Brain pericyte (primary cell): ENCODE measurements around the gene USP53.
"Not testable (repeated sequence)": the region's sequence is repeated elsewhere in the genome, so short reads cannot be mapped to it uniquely, and the experiment has no call there.

Experiments used
- DNase-seq: peaks from one replicate; pipeline ENCODE4 v3.0.0-alpha.2; 2012; ENCODE audit warnings: low read depth, low spot score

USP53 gene

DNA sequence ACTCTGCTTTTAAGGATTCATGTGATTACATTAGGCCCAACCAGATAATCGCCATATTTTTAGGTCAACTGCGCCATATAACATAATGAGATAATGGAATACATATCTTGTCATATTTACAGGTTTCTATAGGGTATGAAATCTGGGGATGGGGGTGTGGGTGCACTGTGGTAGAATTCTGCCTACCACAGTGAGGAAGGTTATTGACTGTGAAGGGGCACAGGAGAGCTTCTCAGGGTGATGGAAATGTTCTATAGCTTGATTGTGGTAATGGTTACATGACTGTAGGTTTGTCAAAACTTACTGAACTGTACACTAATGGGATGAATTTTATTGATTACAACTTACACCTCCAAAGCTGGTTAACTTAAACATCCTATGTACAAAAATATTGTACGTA, 15.9 kb downstream of the USP53 start:
- DNase-seq, result no peak

DNA sequence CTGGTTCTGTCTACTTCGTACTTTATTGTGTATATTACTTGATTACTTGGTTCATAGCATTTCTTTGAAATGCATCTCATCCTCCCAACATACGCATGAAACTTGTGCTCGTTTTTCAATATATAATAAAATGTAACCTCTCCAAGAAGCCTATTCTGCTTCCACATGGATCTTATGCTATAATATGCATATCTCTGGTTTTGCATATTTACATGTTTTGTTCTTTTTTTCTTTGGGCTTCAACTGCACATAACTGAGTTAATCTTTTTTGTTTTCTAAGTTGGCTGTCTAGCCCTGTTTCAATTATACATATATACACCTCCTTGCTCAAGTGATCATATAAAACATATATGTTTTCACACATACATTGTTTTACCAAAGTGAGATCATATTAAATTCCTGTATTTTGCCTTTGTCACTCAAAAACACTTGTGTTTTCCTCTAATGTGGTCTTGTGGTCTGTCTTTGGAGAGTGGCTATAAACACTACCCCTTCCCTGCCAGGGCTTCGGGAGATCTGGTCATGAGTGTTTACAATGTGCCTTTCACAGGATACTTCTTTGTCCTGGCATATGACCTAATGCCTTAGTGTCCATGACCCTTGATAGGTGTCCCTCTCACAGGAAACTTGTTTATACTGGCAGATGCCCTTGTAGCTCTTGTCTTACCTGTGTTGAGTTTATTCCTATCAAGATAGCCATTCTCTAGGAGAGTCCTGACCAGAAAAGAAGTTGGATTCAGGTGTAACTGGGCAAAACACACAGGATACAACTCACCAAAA, 17.6 kb downstream of the USP53 start:
- DNase-seq, result no peak

DNA sequence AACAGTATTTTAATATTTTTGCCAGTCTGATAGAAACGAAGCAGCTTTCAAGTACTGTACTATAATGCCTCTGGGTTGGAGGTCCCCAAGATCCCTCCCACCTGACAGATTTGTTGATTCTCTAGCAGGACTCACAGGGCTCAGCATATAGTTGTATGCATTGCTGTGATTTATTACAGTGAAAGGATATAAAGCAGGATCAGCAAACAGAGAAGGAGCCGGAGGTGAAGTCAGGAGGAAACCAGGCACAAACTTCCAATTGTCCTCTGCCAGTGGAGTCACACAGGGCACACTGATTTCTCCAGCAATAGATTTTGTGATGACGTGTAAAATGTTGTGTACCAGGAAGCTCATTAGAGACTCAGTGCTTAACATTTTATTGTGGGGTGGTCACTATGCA, 19.0 kb downstream of the USP53 start:
- DNase-seq, result no peak

GRCh38 chr4:119232286-119232685, 19.8 kb downstream of the USP53 start:
- no peak for DNase-seq

GRCh38 chr4:119233191-119233590, 20.7 kb downstream of the USP53 start:
- no peak for DNase-seq

DNA sequence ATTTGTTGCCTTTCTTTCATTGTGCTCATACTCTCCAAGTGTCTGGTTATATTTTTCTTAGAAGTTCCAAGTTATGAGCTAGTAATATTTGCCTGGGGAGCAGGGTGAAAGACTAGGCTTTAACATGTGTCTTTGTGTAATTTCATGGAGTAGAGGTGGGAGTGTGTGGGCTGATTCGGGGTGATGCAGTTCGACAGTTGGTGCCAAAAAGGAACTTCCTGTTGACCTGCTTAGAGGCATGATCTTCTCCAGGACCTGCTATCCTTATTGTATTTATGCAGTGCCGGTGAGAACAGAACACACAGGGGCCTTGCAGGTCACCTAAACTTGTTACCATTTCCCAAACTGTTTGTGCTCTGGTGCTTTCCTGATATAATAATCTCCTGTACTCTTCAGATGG, 21.2 kb downstream of the USP53 start:
- no peak for DNase-seq

DNA sequence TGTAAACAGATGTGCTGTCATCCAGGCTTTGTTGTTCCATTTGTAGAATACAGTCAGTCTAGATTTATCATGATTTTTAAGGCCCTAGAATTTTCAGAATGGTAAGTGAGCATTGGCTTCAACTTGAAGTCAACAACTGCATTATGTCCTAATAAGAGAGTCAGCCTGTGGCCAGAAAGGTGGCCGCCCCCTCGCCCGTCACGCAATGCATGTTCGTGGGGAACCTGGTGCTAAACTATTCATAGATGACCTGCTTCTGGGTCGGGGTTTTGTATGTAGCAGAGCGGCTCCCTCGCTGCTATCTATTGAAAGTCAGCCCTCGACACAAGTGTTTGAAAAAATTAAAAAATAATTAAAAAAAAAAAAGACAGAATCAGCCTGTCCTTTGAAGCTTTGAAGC, 24.7 kb downstream of the USP53 start:
- no peak for DNase-seq

GRCh38 chr4:119237642-119238041, 25.1 kb downstream of the USP53 start:
- no peak for DNase-seq

- DNase-seq, result no peak
Measured at GRCh38 chr4:119238068-119238722, 25.7 kb downstream of the USP53 start.

- DNase-seq, result no peak
Measured at GRCh38 chr4:119240128-119240527, 27.6 kb downstream of the USP53 start.

DNA sequence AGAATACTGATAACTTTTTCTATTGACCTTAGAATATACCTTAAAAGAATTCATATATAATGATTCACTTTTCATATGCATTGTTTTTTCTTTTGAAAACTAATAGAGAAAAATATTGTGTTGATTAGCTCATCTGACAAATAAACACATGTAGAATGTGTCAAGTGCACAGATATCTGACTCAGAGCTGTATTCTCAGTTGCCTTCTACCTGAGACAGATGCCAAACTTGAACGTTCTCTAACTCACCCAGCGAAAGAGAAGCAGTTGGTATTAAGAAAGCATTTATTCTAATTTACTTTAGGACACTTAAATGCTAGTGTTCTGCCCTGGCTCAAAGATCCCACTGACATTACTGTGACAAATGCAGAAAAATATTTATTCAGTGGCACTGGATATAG, 28.1 kb downstream of the USP53 start:
- DNase-seq, result no peak

- DNase-seq, result no peak
Measured at GRCh38 chr4:119242417-119242816, 29.9 kb downstream of the USP53 start.

DNA sequence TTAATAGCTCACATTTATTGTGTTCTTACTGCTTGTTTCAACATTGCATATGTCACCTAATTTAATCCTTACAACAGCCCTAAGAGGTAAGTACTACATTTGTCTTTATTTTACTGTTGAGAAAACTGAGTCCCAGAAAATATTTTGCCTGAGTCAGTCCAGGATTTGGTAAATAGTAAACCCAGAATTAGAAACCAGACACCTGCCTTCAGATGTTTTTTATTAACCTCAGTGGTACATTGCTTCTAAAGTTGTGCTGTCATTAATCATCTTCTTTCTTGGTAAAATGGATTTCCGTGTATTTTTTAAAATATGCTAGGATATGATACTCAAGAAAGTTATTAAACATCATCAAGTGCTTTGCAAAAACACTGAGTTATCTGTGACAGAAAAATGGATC, 31.4 kb downstream of the USP53 start:
- no peak for DNase-seq

DNA sequence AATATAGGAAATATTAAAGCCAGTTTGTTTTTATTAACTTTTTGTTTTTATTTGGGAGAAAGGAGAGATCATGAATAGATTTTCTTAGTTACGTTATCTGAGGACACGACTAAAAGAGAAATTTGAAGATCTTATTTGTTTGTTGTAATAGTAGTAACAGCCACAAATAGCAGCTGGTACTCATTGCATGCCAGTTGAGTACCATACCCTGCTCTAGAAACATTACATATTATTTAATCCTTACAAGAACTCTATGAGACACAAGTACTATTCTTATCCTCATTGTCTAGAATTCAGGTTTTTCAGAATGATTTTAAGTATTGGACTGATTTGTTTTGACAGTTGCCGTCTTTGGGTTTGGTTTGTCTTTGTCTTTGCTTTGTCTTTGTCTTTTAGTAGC, 31.8 kb downstream of the USP53 start:
- DNase-seq, result no peak

DNA sequence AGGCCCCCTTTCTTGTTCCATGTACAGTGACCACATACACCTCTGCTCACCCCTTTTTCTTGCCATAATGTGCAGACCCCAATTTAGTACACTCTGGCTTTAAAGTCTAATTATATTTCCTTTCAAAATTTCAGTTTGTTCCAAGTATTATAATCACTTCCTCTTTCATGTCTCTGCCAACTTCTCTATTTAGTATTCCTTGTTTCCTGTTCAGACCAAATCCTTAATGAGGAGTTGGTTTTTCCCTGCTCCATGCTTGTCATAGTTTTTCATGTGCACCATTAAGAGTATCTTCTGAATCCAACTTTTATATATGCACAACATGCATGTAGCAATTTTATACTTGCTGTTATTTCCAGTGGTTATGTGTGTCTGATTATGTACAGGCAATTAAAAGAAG, 32.3 kb downstream of the USP53 start:
- DNase-seq, result no peak

DNA sequence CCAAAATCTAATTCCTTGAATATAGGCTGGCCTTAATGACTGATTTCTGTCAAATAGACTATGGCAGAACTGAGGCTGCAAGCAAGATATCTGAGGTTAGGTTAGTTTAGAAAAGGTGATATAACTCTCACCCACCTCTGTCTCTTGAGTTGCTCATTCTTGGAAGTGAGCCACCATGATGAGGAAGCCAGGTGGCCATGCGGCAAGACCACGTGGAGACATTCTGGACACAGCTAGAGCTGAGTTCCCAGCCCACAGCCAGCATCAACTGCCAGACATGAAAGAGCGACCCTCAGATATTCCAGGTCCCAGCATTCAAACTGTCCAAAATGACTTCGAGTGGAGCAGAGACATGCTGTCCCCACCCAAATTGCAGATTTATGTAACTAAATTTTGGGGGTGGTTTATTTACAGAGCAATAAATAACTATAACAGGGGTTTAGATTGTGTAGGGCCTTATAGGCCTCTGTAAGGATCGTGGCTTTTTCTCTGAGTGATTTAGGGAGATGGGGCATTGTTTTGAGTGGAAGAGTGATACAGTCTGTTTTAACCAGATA, 33.7 kb downstream of the USP53 start:
- no peak for DNase-seq

- not testable (repeated sequence) for DNase-seq
Measured at GRCh38 chr4:119251037-119251436, 38.5 kb downstream of the USP53 start.

DNA sequence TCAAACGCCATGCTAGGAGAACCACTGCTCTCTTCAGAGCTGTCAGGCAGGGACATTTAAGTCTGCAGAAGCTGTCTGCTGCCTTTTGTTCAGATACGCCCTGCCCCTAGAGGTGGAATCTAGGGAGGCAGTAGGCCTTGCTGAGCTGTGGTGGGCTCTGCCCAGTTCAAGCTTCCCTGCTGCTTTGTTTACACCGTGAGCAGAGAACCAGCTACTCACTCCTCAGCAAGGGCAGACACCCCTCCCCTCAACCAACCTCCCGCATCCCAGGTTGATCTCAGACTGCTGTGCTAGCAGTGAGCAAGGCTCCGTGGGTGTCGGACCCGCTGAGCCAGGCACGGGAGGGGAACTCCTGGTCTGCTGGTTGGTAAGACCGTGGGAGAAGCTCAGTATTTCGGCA, 42.7 kb downstream of the USP53 start:
- DNase-seq, result not testable (repeated sequence)

GRCh38 chr4:119260528-119260927, 48.0 kb downstream of the USP53 start:
- no peak for DNase-seq

GRCh38 chr4:119261986-119262385, 49.5 kb downstream of the USP53 start:
- DNase-seq, result no peak

DNA sequence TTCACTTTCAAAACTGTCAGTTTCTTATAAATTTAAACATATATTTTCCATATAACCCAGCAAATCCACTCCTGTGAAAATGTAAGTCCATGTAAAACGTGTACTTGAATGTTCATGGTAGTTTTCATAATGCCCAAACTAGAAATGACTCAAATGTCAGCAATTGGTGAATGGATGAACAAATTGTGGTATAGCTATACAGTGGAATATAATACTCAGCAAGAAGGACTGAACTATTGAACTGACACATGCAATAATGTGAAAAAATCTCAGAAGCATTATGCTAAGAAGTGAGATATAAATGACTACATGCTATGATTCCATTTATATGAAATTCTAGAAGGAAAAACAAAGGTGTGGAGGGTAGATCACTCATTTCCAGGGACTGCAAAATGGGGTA, 52.2 kb downstream of the USP53 start:
- no peak for DNase-seq

DNA sequence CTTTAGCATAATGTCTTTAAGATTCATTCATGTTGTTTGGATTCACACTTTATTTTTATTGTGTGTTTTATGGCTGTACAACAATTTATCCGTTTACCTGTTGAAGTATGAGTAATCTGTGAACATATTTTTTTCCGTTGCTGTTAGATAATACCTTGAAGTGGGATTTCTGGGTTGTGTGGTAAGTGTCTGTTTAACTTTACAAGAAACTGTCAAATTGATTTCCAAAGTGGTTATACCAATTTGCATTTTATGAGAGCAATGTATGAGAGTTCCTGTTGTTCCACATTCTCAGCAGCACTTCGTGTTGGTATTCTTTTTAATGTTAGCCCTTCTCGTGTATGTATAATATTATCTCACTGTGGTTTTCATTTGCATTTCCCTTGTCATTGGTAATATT, 53.6 kb downstream of the USP53 start:
- no peak for DNase-seq

DNA sequence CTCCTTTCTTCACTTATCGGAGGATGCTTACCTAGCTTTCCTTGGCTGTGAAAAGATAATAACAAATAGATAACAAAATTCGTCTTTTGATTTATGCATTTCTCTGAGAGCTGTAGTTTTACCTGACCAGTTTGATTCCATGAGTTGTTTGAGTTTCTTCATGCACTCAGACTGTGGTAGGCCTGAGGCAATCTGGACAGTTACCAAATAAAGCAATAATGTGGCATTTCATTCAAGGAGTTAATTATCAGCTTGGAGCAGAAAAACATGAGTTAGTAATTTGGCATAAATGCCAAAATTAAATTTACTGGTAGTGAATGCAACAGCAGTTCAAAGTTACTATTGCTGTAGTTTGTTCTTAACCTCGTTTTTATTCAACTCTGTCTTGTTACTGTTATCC, 56.0 kb downstream of the USP53 start:
- no peak for DNase-seq
